IgD-negative memory B cell (primary cell): ENCODE results near the gene ENPP1. TPM values are rescaled to one million over a fixed set of nuclear protein-coding genes. Genes with fewer than 3 reads are reported as not detected.

Source experiments
- H3K27ac Mint-ChIP-seq, 3 donors: one replicate each; pipeline ENCODE4 v1.8.0; 2020 to 2022; ENCODE audit warnings: mild to moderate bottlenecking in 3 of 3, mixed read lengths in 3 of 3, moderate library complexity in 1 of 3
- H3K27me3 Mint-ChIP-seq: one replicate; pipeline ENCODE4 v1.8.0; 2021; ENCODE audit warnings: mixed read lengths
- H3K36me3 Mint-ChIP-seq: one replicate; pipeline ENCODE4 v1.8.0; 2020; ENCODE audit warnings: mild to moderate bottlenecking, mixed read lengths
- H3K4me1 Mint-ChIP-seq, 3 donors: one replicate each; pipeline ENCODE4 v1.8.0; 2020 to 2022; ENCODE audit warnings: mixed read lengths in 3 of 3, mild to moderate bottlenecking in 1 of 3
- H3K4me3 Mint-ChIP-seq, 4 donors: one replicate each; pipeline ENCODE4 v1.8.0; 2020 to 2022; ENCODE audit warnings: mild to moderate bottlenecking in 4 of 4, mixed read lengths in 4 of 4, moderate library complexity in 3 of 4
- H3K9me3 Mint-ChIP-seq, 3 donors: one replicate each; pipeline ENCODE4 v1.8.0; 2020 to 2021; ENCODE audit warnings: mixed read lengths in 3 of 3, mild to moderate bottlenecking in 1 of 3
- polyA plus RNA-seq: library from polyadenylated mRNA; unstranded; fragments of 300-500 nt; fragmentation: Illumina TruSeq; gene quantifications from one replicate; pipeline ENCODE4 v1.2.3, GENCODE V29; 2021

Gene ENPP1
- polyA plus RNA-seq, 1 donor from 2014 or later: 0.34 TPM

- Mint-ChIP-seq H3K36me3 (no peaks in the 10 kb centered on the region), H3K27ac (no peak overlapping the region), H3K9me3 (no peaks in the 10 kb centered on the region), H3K4me3 (no peak overlapping the region), H3K4me1 (no peaks in the 10 kb centered on the region), H3K27me3 (peaks cover 6% of the 10 kb centered on the region)
Observed at GRCh38 chr6:131831392-131831791, 23.6 kb downstream of the ENPP1 start.

GRCh38 chr6:131831886-131832285, 24.1 kb downstream of the ENPP1 start:
- Mint-ChIP-seq H3K4me3 (no peak overlapping the region), H3K27ac (peak overlapping the region in 1 of 3 donors; percentile 9), H3K36me3 (no peaks in the 10 kb centered on the region), H3K4me1 (no peaks in the 10 kb centered on the region), H3K9me3 (no peaks in the 10 kb centered on the region), H3K27me3 (peaks cover 4% of the 10 kb centered on the region)

- Mint-ChIP-seq H3K9me3 (no peaks in the 10 kb centered on the region), H3K27me3 (peaks cover 4% of the 10 kb centered on the region), H3K4me1 (no peaks in the 10 kb centered on the region), H3K36me3 (no peaks in the 10 kb centered on the region), H3K27ac (peak overlapping the region in 1 of 3 donors; percentile 9), H3K4me3 (no peak overlapping the region)
Observed at GRCh38 chr6:131832363-131832762, 24.5 kb downstream of the ENPP1 start.

DNA sequence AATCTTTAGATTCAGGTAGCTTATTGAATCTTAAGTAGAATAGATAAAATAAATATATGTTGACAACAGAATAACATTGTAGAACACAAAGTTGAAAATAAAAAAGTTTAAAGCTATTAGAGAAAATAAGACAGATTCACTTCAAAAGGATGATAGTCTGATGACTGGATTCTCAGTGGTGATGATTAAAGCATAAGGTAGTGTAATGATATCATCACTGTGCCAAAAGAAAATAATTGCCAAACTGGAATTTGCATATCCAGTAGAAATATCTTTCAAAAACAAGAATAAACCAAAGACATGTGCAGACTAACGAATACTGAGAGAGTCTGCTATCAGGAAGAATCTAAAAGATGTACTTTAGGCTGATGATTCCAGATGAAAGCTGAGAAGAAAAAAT, 30.2 kb downstream of the ENPP1 start:
- Mint-ChIP-seq H3K4me3 (no peak overlapping the region), H3K4me1 (no peaks in the 10 kb centered on the region), H3K36me3 (no peaks in the 10 kb centered on the region), H3K27ac (no peak overlapping the region), H3K9me3 (no peaks in the 10 kb centered on the region), H3K27me3 (peaks cover 4% of the 10 kb centered on the region)

DNA sequence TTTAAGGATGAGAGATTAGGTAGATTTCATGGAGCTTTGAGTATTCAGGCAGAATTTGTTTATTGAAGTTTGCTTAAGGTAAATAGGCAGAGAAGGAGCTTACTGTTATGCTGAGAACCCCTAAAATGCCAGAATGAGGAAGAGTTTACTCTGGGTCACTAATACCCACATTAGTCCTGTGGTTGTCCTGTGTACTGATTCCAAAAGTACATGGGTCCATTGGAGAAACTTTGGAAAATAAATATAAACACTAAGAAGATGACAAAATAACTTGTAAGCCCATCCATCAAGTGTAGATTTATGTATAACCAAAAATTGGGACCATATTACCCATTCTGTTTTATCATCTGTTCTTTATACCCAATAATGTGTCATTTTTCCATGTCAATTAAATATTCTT, 31.6 kb downstream of the ENPP1 start:
- Mint-ChIP-seq H3K36me3 (no peaks in the 10 kb centered on the region), H3K4me1 (no peaks in the 10 kb centered on the region), H3K27ac (no peak overlapping the region), H3K4me3 (no peak overlapping the region), H3K9me3 (no peaks in the 10 kb centered on the region), H3K27me3 (peaks cover 4% of the 10 kb centered on the region)

DNA sequence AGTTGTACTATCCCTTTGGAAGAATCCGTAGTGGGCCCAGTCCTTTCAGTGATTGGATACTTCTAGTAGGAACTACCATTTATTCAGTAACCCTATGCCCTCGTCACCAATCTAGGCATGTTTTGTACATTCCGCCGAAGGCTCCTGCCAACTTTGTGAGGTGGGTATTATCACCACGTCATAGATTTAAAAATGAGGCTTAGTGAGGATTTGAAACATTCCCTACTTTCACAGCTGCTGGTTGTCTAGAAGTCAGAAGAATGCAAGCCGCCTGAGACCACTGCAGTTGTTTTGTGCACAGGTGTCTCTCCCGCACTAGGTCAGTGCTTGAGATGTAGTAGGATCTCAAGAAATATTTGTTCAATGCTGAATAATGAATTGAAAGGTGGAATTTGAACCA, 32.6 kb downstream of the ENPP1 start:
- Mint-ChIP-seq H3K4me1 (no peaks in the 10 kb centered on the region), H3K9me3 (no peaks in the 10 kb centered on the region), H3K27me3 (peaks cover 5% of the 10 kb centered on the region), H3K4me3 (no peak overlapping the region), H3K36me3 (no peaks in the 10 kb centered on the region), H3K27ac (no peak overlapping the region)

GRCh38 chr6:131840936-131841583, 33.2 kb downstream of the ENPP1 start:
- Mint-ChIP-seq H3K36me3 (no peaks in the 10 kb centered on the region), H3K27ac (no peak overlapping the region), H3K27me3 (peaks cover 3% of the 10 kb centered on the region), H3K4me1 (no peaks in the 10 kb centered on the region), H3K4me3 (no peak overlapping the region), H3K9me3 (no peaks in the 10 kb centered on the region)

DNA sequence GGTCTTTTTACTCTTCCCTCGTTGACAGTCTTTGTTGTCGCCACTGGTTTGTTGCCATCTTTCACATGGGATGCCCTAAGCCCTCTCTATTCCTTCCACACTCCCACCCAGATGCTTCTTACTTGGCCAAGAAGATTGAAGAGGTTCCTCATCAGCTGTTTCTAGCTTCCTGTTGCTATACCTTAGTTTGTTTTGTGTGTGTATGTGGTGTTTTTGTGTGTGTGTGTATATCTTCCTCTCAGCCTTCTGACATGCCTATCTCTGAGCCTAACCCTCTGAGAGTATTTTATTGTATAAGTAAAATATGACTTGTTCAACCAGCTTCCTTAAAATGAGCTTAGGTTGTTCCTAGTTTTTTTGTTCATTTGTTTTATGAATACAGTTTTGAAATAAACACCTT, 35.9 kb downstream of the ENPP1 start:
- H3K9me3 Mint-ChIP-seq: no peaks in the 10 kb centered on the region
- no peak overlapping the region for H3K4me3 Mint-ChIP-seq
- no peak overlapping the region for H3K27ac Mint-ChIP-seq
- no peaks in the 10 kb centered on the region for H3K36me3 Mint-ChIP-seq
- H3K4me1 Mint-ChIP-seq: no peaks in the 10 kb centered on the region
- H3K27me3 Mint-ChIP-seq: peaks cover 3% of the 10 kb centered on the region

- H3K4me1 Mint-ChIP-seq: no peaks in the 10 kb centered on the region
- H3K27me3 Mint-ChIP-seq: peaks cover 3% of the 10 kb centered on the region
- no peak overlapping the region for H3K27ac Mint-ChIP-seq
- H3K9me3 Mint-ChIP-seq: no peaks in the 10 kb centered on the region
- H3K36me3 Mint-ChIP-seq: no peaks in the 10 kb centered on the region
- no peak overlapping the region for H3K4me3 Mint-ChIP-seq
Observed at GRCh38 chr6:131844243-131844841, 36.5 kb downstream of the ENPP1 start.

GRCh38 chr6:131846023-131846663, 38.3 kb downstream of the ENPP1 start:
- H3K36me3 Mint-ChIP-seq: no peaks in the 10 kb centered on the region

GRCh38 chr6:131846905-131847304, 39.1 kb downstream of the ENPP1 start:
- no peaks in the 10 kb centered on the region for H3K36me3 Mint-ChIP-seq
- peaks cover 3% of the 10 kb centered on the region for H3K27me3 Mint-ChIP-seq
- H3K4me3 Mint-ChIP-seq: no peak overlapping the region
- no peaks in the 10 kb centered on the region for H3K9me3 Mint-ChIP-seq
- H3K4me1 Mint-ChIP-seq: no peaks in the 10 kb centered on the region
- no peak overlapping the region for H3K27ac Mint-ChIP-seq

More at GRCh38 chr6:131846023-131846663, 38.3 kb downstream of the ENPP1 start:
- Mint-ChIP-seq H3K27ac (no peak overlapping the region), H3K4me1 (no peaks in the 10 kb centered on the region), H3K4me3 (peak overlapping the region in 1 of 4 donors; percentile 40), H3K9me3 (no peaks in the 10 kb centered on the region), H3K27me3 (peaks cover 3% of the 10 kb centered on the region)

- Mint-ChIP-seq H3K36me3 (no peaks in the 10 kb centered on the region), H3K4me3 (no peak overlapping the region), H3K9me3 (no peaks in the 10 kb centered on the region), H3K27ac (no peak overlapping the region), H3K27me3 (no peaks in the 10 kb centered on the region), H3K4me1 (no peaks in the 10 kb centered on the region)
Observed at GRCh38 chr6:131849799-131850198, 42.0 kb downstream of the ENPP1 start.

- H3K9me3 Mint-ChIP-seq: no peaks in the 10 kb centered on the region
- no peaks in the 10 kb centered on the region for H3K27me3 Mint-ChIP-seq
- H3K36me3 Mint-ChIP-seq: no peaks in the 10 kb centered on the region
- no peak overlapping the region for H3K4me3 Mint-ChIP-seq
- no peak overlapping the region for H3K27ac Mint-ChIP-seq
- no peaks in the 10 kb centered on the region for H3K4me1 Mint-ChIP-seq
Observed at GRCh38 chr6:131851049-131851769, 43.4 kb downstream of the ENPP1 start.

DNA sequence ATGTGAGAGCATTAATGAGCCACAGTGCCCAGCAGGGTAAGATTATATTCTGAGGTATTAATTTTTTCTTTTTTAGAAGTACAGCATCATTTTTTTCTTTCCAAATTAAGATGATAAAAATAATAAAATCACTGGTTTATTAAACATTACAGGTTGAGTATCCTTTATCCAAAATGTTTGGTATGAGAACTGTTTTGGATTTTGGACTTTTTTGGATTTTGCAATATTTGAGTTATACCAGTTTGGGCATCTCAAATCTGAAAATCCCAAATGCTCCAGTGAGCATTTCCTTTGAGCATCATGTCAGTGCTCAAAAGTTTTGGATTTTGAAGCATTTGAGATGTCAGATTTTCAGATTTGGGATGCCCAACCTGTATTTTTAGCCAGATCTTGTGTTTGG, 44.4 kb downstream of the ENPP1 start:
- Mint-ChIP-seq H3K4me3 (no peak overlapping the region), H3K9me3 (no peaks in the 10 kb centered on the region), H3K27ac (no peak overlapping the region), H3K4me1 (no peaks in the 10 kb centered on the region), H3K27me3 (no peaks in the 10 kb centered on the region), H3K36me3 (no peaks in the 10 kb centered on the region)

- H3K9me3 Mint-ChIP-seq: no peaks in the 10 kb centered on the region
- H3K4me1 Mint-ChIP-seq: no peaks in the 10 kb centered on the region
- H3K4me3 Mint-ChIP-seq: no peak overlapping the region
- H3K27me3 Mint-ChIP-seq: no peaks in the 10 kb centered on the region
- no peaks in the 10 kb centered on the region for H3K36me3 Mint-ChIP-seq
- no peak overlapping the region for H3K27ac Mint-ChIP-seq
Observed at GRCh38 chr6:131854803-131855202, 47.0 kb downstream of the ENPP1 start.
